A204.1 (cell line): ENCODE results near the gene TRMT44.
A peak's percentile ranks its signal among the peaks of the same experiment; 100 is the strongest.
"Not testable (repeated sequence)": the region's sequence is repeated elsewhere in the genome, so short reads cannot be mapped to it uniquely, and the experiment has no call there.

Source experiments
- FAIRE-seq: peaks from 2 replicates; lab custom pipeline; 2012; peaks lifted over from hg19 to GRCh38; lab: Jason Lieb, UNC

TRMT44 gene

DNA sequence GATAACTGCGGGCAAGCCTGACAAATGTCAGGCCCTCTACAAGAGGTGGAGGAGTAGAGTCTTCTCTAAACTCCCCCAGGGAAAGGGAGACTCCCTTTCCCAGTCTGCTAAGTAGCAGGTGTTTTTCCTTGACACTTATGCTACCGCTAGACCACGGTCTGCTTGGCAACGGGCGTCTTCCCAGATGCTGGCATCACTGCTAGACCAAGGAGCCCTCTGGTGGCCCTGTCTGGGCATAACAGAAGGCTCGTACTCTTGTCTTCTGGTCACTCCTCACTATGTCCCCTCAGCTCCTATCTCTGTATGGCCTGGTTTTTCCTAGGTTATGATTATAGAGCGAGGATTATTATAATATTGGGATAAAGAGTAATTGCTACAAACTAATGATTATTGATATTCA, 33.7 kb upstream of the TRMT44 start:
- FAIRE-seq, result not testable (repeated sequence)

DNA sequence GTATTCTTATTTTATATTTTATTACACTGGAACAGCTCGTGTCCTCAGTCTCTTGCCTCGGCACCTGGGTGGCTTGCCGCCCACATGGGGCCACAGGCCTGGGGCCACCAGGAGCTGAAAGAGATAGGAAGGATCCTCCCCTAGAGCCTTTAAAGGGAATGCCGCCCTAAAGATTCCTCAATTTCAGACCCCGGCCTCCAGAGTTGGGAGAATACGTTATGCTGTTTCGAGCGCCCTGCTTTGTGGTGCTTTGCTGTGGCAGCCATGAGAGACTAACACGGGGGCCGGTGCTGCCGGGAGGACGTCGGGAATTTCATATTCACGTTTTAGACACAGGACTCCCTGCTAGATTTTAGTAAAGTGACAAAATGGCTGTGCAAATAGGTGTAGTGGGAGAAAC, 33.3 kb upstream of the TRMT44 start:
- FAIRE-seq, result no peak

DNA sequence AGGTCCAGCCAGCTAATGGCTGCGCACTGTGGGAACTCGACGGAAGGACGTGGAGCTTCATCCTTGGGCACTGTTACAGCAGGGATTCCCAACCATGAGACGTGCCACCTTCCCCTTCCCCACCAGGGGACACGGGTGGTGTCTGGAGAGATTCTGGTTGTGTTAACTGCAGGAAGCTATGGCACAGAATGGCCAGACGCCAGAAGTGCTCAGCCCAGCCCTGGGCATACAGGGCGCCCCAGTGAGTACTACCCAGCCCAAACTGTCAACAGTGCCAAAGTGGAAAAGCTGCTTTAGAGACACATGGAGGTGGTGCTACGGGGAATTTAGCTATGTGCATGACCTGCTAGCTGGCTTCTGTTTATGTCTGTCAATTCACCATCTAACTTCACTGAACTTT, 32.8 kb upstream of the TRMT44 start:
- no peak for FAIRE-seq

DNA sequence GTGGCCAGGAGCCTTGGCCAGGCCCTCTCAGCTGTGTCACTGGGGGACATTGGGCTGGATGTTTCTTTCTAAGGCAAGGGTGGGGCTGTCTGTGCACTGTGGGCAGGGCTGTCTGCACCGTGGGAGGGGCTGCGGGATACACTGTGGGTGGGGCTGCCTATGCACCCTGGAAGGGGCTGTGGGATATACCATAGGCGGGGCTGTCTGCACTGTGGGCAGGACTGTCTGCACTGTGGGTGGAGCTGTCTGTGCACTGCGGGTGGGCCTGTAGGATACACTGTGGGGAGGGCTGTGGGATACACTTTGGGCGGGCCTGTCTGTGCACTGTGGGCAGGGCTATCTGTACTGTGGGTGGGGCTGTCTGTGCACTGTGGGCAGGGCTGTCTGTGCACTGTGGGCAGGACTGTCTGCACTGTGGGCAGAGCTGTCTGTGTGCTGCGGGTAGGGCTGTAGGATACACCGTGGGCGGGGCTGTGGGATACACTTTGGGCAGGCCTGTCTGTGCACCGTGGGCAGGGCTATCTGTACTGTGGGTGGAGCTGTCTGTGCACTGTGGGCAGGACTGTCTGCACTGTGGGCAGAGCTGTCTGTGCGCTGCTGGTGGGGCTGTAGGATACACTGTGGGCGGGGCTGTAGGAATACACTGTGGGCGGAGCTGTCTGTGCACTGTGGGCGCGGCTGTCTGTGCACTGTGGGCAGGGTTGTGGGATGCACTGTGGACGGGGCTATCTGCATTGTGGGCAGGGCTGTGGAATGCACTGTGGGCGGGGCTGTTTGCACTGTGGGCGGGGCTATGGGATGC, 31.1 kb upstream of the TRMT44 start:
- no peak for FAIRE-seq

DNA sequence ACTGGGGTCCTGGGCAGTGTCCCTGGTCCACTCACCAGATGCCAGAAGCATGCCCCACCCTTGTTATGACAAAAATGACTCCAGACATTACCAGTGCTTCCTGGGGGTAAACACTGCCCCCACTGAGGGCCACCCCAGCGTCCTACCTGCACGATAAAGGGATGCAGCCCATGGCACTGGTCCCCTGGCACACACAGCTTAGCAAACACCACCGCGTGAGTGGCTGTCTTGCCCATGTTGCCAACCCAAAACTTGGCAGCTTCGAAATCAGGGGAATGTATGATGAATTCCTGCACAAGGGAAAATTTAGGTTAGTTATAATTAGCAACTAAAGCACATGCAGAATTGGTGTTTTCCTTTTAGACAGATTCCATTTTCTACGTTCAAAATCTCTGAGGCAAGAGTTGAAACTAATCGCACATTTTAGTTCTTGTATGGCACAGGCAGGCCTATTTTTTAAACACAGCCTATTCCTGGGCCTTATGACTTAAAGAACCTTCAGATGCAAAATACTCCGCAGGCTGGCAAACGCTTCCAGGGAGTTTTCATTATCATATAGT, 30.4 kb upstream of the TRMT44 start:
- no peak for FAIRE-seq

DNA sequence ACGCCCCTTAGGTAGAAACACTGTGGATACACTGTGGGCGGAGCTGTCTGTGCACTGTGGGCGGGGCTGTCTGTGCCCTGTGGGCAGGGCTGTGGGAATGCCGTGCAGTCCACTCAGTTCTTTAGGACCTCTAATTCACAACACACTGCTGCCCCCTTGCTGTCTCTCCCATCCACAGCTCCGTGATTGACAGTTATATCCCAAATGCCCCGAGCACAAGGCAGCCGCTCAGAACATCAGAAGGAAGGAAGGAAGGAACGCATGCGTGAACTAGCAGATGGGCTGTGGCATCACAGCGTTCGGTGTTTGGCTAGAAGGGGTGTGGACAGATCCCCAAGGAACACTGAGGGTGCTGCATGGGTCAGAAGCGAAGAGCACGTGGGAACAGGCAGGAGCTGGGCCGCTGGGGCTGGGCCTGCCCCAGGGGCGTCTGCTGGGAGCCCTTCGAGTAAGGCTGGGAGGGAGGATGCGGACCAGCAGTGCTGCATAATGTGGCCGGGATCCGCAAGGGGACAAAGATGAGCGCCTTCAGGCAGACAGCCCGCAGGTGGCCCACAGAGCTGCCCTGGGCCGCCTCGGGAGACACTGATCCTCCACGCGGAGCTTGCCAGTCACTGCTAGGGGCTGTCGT, 29.8 kb upstream of the TRMT44 start:
- FAIRE-seq, result peak; percentile 40

DNA sequence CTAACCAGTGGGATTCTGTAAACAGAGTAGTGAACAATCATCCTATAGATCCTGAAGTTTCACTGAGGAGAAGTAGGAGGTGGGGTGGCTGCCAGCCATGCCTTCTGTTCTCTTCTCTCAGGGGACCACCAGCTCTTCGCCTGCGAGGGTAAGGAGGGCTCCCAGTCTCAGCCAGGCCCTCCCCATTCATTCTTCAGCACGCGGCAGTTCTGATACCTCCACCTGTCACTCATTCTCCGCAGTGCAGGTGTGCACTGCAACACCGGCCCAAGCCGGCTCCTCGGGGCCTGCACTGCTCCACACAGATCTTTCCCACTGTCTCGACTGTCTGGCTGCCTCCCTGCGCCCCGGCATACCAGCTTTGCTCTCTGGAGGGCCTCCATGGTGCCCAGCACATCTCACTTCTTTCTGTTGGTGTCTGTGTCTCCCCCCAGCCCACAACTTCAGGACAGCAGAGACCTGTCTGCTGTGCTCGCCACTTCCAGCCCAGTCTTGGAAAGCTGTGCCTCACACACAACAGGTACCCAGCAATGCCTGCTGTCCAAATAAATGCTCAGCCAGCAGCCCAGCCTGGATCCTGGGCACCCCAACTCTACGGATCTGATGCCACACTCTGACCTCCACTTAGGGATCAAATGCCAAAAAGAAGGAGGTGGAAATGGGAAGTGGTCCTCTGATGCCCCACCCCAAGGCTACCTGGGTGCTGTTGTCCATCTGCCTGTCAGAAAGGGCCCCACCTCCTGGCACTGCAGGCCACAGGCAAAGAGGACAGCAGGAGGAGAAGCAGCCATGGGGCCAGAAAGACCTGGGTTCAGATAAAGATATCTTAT, 29.0 kb upstream of the TRMT44 start:
- no peak for FAIRE-seq

DNA sequence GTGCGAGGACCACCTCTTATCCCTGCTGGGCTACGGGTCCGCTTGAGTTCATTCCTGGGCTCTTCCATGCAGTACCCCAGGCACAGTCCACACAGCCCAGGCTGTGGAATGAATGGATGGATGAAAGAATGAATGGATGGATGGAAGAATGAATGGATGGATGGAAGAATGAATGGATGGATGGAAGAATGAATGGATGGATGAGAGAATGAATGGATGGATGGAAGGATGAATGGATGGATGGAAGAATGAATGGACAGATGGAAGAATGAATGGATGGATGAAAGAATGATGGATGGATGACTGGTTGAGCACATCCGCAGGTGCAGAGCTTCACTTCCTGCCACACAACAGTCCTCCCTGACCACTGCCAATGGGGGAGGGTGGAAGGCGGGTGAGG, 28.3 kb upstream of the TRMT44 start:
- FAIRE-seq, result no peak

DNA sequence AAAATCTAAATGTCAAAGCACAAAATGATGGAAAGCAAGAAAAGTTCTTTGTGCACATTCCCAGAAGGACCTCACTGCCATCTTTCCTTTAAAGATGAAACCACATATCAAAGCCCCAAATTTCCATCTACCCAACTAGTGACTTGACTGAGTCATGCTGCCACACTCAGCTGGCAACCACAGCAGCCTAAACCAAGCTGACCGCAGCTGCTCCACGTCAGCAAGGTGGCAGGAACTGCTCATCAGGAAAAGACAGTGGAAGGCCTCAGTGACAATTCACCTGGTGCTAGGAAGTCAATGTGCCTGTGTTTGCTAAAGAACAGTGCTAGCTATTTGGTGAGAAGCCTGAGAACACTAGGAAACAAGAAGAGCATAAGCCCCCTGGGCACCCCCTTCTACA, 26.2 kb upstream of the TRMT44 start:
- no peak for FAIRE-seq

DNA sequence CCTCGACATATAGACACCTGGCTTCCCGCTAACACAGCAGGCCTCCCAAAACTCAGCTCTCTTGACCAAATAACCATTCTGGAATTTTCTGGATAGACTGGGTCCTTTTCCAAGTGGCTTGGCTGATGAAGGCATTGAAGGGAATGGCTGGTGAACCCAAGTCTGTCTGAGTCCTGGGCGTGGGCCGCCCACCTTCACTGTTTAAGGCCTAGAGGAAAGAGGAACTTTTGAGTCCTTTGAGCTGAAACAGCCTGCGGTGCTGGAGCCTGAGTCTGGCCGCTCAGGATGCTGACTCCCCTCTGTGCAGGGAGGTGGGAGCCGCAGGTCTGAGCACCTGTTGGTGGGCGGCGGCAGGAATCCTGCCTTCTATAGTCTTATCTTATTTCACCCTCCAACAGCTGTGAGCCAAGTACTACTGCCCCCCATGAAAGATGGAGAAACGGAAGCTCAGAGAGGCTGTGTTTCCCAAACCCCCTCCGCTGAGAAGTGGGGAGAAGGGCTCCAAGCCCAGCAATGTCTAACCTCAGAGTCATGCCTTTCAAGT, 23.4 kb upstream of the TRMT44 start:
- no peak for FAIRE-seq

DNA sequence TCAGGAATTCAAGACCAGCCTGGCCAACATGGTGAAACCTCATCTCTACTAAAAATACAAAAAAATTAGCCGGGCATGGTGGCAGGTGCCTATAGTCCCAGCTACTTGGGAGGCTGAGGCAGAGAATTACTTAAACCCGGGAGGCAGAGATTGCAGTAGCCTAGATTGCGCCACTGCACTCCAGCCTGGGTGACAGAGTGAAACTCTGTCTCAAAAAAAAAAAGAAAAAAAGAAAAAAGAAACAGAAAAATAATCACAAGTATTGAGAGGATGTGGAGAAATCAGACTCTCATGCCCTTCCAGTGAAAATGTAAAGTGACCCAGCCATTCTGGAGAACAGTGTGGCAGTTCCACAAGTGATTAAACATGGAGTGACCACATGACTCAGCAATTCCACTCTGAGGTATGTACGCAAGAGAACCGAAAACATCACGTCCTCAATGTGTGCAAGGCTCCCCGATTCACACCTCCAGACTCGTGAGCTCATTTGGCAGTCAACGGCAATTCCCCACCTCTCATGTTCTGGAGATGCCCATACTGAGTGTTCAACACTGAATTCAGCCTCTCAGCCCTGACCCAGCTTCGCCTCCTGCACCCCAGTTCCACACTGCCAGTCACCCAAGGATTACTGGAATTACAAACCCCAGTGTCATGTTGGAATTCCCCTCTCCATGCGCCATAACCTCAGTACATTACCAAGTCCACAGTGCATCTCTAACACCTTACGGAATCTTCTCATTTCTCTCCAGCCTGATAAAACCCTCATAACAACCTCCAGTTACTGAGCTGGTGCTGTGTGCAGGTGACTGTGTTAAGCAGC, 21.1 kb upstream of the TRMT44 start:
- FAIRE-seq, result no peak

DNA sequence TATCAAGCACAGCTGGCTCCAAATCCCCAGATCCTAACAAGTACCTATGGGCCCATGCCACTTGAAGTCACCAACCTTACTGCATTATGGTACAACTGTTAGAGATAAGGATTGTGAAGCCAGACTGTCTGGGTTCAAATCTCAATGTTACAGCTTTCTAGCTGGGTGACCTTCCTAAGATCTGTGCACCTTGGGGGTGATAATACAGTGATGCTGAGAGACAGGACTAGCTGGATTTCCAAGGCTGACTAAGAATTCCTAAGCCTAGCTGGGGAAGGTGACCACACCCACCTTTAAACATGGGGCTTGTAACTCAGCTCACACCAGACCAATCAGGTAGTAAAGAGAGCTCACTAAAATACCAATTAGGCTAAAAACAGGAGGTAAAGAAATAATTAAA, 20.4 kb upstream of the TRMT44 start:
- not testable (repeated sequence) for FAIRE-seq

DNA sequence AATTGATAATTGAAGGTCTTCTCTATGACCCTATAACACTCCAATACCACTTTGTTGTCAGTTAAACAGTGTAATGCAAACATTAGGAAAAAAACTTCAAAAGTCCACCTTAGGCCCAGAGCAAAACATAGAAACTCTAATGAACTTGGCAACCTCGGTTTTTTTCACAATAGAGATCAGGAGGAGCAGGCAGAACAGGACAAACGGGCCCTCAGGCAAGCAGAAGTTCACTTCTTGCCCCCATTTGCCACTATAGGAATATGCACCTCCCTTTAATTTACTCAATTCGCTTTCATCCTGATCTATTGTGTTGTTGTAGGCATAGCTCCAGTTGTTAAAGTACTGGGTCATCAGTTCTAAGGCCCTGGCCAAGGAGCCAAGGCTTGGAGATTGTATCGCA, 18.2 kb upstream of the TRMT44 start:
- FAIRE-seq, result no peak

DNA sequence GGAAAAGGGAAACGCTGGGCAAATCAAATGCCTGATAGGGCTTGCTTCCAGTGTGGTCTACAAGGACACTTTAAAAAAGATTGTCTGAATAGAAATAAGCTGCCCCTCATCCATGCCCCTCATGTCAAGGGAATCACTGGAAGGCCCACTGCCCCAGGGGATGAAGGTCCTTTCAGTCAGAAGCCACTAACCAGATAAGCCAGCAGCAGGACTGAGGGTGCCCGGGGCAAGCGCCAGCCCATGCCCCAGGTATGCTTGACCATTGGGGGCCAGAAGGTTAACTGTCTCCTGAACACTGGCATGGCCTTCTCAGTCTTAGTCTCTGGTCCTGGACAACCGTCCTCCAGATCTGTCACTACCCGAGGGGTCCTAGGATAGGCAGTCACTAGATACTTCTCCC, 17.8 kb upstream of the TRMT44 start:
- FAIRE-seq, result no peak

DNA sequence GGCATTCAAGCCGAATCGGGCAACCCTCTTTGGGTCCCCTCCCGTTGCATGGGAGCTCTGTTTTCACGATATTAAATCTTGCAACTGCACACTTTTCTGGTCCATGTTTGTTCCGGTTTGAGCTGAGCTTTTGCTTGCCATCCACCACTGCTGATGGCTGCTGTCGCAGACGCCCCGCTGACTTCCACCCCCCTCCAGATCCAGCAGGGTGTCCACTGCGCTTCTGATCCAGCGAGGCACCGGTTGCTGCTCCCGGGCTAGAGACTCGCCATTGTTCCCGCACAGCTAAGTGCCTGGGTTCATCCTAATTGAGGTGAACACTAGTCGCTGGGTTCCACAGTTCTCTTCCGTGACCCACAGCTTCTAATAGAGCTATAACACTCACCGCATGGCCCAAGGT, 13.3 kb upstream of the TRMT44 start:
- FAIRE-seq, result no peak

DNA sequence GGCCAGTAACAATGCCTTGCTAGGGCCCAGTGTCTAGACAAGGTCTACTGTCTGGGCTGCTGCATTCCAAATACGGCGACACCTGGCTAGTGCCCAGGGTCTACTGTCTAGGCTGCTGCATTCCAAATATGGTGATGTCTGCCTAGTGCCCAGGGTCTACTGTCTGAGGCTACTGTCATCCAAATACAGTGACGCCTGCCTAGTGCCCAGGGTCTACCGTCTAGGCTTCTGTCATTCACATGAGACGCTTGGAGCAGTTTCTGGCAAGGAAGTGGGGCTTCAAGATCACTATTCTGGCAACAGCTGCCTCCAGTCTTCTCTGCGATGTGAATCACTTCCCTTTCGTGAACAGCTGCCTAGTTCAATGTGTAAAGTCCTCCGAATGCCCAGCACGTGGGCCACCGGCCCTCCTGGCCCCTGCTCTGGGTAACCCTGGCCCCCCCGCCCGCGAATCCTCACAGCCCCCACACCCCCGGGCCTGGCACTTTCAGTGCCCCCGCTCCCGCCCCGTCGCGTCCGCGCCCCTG, 12.8 kb upstream of the TRMT44 start:
- no peak for FAIRE-seq

DNA sequence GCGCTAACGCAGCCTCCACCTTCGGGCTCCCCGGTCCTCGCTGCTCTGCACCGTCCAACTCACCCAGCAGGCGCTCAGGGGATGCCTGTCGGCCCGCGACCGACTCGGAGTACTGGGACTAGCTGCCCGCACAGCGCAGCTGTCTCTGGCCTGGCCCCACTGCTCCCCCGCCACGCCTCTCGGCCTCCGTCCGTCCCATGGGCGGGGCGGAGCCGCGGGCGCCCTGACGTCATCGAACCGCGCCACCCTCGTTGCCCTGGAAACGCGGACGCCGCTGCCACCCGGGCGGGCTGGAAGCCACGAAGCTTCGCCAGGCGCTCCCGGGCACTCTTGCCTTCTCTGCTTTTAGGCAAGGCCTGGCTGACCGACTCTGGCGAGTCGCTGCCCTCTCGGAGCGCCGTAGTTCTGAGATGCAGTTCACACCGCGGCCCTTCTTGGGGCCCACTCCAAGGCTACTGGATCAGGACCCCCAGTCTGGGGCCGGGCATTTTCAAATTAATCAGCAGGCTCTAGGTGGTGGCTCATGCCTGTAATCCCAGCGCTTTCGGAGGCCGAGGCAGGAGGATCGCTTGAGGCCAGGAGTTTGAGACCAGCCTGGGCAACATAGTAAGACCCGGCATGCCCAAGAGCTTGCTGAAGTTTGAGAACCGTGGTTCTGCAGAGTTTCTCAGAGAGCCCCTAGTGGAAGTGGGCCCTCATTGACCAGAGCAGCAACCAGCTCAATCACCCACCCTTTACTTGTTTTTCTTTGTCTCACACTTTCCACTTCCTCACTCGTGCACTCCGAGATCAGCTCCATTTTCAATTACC, 12.1 kb upstream of the TRMT44 start:
- FAIRE-seq, result no peak

DNA sequence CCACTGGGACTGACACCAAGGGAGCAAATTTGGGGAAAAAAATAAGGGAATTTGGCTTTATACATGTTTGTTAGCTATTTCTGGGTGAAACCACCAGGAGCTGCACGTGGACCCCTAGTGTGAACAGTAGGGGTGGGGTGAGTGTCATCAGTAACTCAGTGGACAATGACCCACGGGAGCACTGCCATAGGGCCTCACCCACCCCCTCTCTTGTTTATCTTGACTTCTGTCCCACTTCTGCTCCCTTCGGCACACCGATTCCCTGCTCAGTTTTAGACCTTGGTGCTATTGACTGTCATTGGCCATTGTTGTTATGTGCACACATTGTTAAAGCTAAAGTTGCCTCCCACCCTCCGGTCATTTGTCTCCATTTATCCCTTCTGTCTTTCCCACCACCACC, 9.0 kb upstream of the TRMT44 start:
- FAIRE-seq, result no peak

DNA sequence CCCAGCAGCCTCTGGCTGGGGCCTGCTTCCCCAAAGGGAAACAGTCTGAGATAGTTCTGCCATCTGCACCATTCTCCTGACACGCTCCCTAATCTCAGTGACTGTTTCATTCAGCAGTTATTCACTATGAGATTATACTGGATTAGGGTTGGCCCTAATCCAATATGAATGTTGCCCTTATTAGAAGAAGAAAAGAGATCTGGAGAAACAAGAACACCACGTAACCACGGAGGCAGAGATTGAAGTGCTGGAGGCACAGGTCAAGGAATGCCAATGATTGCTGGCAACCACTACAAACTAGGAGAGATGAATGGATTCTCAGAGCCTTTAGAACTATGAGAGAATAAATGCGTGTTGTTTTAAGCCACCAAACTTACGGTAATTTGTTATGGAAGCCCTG, 7.4 kb upstream of the TRMT44 start:
- no peak for FAIRE-seq

DNA sequence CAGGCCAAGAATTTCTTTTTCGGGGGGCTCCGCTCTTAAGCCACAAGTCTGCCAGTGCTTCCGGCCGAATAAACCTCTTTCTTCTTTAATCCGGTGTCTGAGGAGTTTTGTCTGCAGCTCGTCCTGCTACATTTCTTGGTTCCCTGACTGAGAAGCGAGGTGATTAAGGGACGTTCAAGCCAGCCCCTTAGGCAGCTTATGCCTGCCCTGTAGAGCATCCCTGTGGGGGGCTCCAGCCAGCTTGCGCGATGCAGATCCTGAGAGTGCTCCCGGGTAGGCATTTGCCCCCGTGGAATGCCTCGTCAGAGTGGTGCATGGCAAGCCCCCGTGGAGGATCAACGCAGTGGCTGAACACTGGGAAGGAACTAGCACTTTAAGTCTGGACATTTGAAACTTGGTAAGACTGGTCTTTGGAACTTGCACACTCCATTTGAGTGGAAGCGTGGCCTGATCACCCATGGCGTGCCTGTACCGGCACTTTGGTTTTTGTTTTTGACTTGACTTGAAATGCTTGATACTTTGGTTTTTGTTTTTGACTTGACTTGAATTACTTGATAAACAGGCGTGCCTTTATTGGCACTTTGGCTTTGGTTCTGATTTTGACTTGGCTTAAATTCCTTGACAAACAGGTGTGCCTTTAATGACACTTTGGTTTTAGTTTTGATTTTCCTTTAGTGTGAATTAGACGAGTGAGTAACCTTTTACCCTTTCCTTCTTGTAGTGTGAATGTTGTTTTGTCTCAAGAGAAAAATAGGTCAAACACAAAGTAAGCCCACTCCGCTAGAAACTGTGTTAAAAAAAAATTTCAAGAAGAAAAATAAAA, 6.1 kb upstream of the TRMT44 start:
- FAIRE-seq, result no peak
